Ovary (tissue), 3 donors: ENCODE data around the gene C1orf56.

Experiments used
- CTCF ChIP-seq, 3 donors: fragments of 450-650 bp in 2 of 3; fragments of 200-600 bp in 1 of 3; IDR thresholded peaks; one replicate each; pipeline versions ENCODE4 v1.5.1 to v1.8.0; 2016 to 2022; ENCODE audit warnings: antibody characterized with exemption in 3 of 3, mild to moderate bottlenecking in 1 of 3
- EP300 ChIP-seq: sonication (generic); formaldehyde crosslinking; IDR thresholded peaks from one replicate; pipeline ENCODE4 v1.6.1; 2017; ENCODE audit warnings: antibody characterized with exemption
- POLR2A ChIP-seq: fragments of 450-650 bp; IDR thresholded peaks from one replicate; pipeline ENCODE4 v1.6.1; 2017; ENCODE audit warnings: antibody characterized with exemption, mild to moderate bottlenecking, moderate library complexity
- donor health status: DM: no; HTN: no; CAD: no.

- TF ChIP-seq POLR2A (no peak), EP300 (no peak), CTCF (IDR thresholded peaks at IDR 0.05) (no peak)
Observed at GRCh38 chr1:151002611-151003010, 44.9 kb upstream of the C1orf56 start.
